Tongue (tissue), 2 donors: Measurements from ENCODE around the gene CD300C. TPM values are rescaled to one million over a fixed set of nuclear protein-coding genes. Genes with fewer than 3 reads are reported as not detected.
"Not testable (repeated sequence)": the region's sequence is repeated elsewhere in the genome, so short reads cannot be mapped to it uniquely, and the experiment has no call there.

Experiments used
- DNase-seq: peaks from one replicate; pipeline ENCODE4 v3.0.0-alpha.2; 2015
- total RNA-seq: library from RNA; depleted of rRNA; stranded (reverse); fragments of >200 nt; gene quantifications from one replicate; pipeline ENCODE4 v1.2.3, GENCODE V29; 2014

The CD300C gene
- not detected for total RNA-seq

- DNase-seq = no peak
These were observed at the start of gene CD300C for GRCh38 chr17:74545843-74546230. TSS of gene CD300C (minus strand) at chr17:74546115. CDS start at chr17:74545782, 333 bp downstream.

GRCh38 chr17:74595037-74595750 is 49.3 kb upstream of the CD300C start:
- no peak for DNase-seq

- no peak for DNase-seq
These were observed 46.4 kb upstream of the CD300C start, which contains the start of gene CD300LD for GRCh38 chr17:74592087-74592990. TSS of gene CD300LD (minus strand) at chr17:74592283. CDS start at chr17:74592202, 81 bp downstream.

- no peak for DNase-seq
These were observed 45.6 kb upstream of the CD300C start for GRCh38 chr17:74591503-74591902.

- DNase-seq = no peak
These were observed 39.8 kb upstream of the CD300C start for GRCh38 chr17:74585711-74586110.

- no peak for DNase-seq
These were observed 38.6 kb upstream of the CD300C start for GRCh38 chr17:74584292-74585060.

GRCh38 chr17:74582633-74583032 is 36.7 kb upstream of the CD300C start:
- DNase-seq = no peak

- no peak for DNase-seq
These were observed 34.0 kb upstream of the CD300C start for GRCh38 chr17:74579900-74580299.

- DNase-seq = no peak
These were observed 33.1 kb upstream of the CD300C start for GRCh38 chr17:74578979-74579378.

GRCh38 chr17:74574489-74575142 is 28.7 kb upstream of the CD300C start:
- no peak for DNase-seq

- DNase-seq = not testable (repeated sequence)
These were observed 27.7 kb upstream of the CD300C start for GRCh38 chr17:74573635-74574034.

- DNase-seq = no peak
These were observed 27.3 kb upstream of the CD300C start for GRCh38 chr17:74573169-74573568.

GRCh38 chr17:74571621-74572270 is 25.8 kb upstream of the CD300C start:
- no peak for DNase-seq

- peak; percentile 52 for DNase-seq
These were observed 23.4 kb upstream of the CD300C start for GRCh38 chr17:74569020-74570003.

GRCh38 chr17:74568106-74568873 is 22.4 kb upstream of the CD300C start:
- DNase-seq = no peak

GRCh38 chr17:74567397-74567796 is 21.5 kb upstream of the CD300C start, which contains the start of gene CD300H:
TSS of gene CD300H (minus strand) at chr17:74567509.
- no peak for DNase-seq

GRCh38 chr17:74566132-74566753 is 20.3 kb upstream of the CD300C start:
- DNase-seq = peak; percentile 52

GRCh38 chr17:74565126-74565525 is 19.2 kb upstream of the CD300C start:
- no peak for DNase-seq

- DNase-seq = no peak
These were observed 17.4 kb upstream of the CD300C start for GRCh38 chr17:74563358-74563757.
